Measurements from ENCODE around the gene DLL4.

The DLL4 gene

GRCh38 chr15:40955930-40956540 lies 26.9 kb downstream of the DLL4 start:
- no peak for DNase-seq
- ChIA-PET POLR2A (no interaction called here), CTCF (interaction anchor here (1.8 kb wide), 1 partner anchor 14 kb away, joined by 5 read pairs; no protein-coding TSS in a partner anchor)
- Histone ChIP-seq H3K4me1 (ENCODE audit: control extremely low read depth in 1 of 4, control insufficient read depth in 4 of 4, insufficient read depth in 4 of 4, low read length in 3 of 4) (peaks cover 0 to 30% (median 28%) of the 10 kb centered on the region in 4 experiments), H3K27ac (ENCODE audit: insufficient read depth in 1 of 2, low read depth in 1 of 2, low read length in 2 of 2, poor library complexity in 1 of 2, severe bottlenecking in 2 of 2) (no peak overlapping the region), H3K27me3 (replicated peaks in 2 of 5; ENCODE audit: control insufficient read depth in 4 of 5, insufficient read depth in 5 of 5, low read length in 4 of 5) (peaks cover 0 to 8% (median 0%) of the 10 kb centered on the region in 5 experiments), H3K9me3 (ENCODE audit: control extremely low read depth in 1 of 5, control insufficient read depth in 4 of 5, insufficient read depth in 2 of 5, low read depth in 1 of 5, low read length in 4 of 5) (no peaks in the 10 kb centered on the region), H3K4me3 (ENCODE audit: control insufficient read depth in 1 of 7, extremely low read depth in 1 of 7, insufficient read depth in 4 of 7, low read depth in 2 of 7, low read length in 6 of 7) (no peak overlapping the region), H3K36me3 (ENCODE audit: control insufficient read depth in 4 of 4, insufficient read depth in 4 of 4, low read length in 3 of 4) (no peaks in the 10 kb centered on the region)
- WGBS (ENCODE audit: insufficient coverage) = 88% methylated on average over 1 of the region's 3 CpGs

- Histone ChIP-seq H3K36me3 (ENCODE audit: control insufficient read depth in 4 of 4, insufficient read depth in 4 of 4, low read length in 3 of 4) (no peaks in the 10 kb centered on the region), H3K9me3 (ENCODE audit: control extremely low read depth in 1 of 5, control insufficient read depth in 4 of 5, insufficient read depth in 2 of 5, low read depth in 1 of 5, low read length in 4 of 5) (no peaks in the 10 kb centered on the region), H3K4me1 (ENCODE audit: control extremely low read depth in 1 of 4, control insufficient read depth in 4 of 4, insufficient read depth in 4 of 4, low read length in 3 of 4) (peaks cover 0 to 30% (median 28%) of the 10 kb centered on the region in 4 experiments), H3K27ac (ENCODE audit: insufficient read depth in 1 of 2, low read depth in 1 of 2, low read length in 2 of 2, poor library complexity in 1 of 2, severe bottlenecking in 2 of 2) (no peak overlapping the region), H3K27me3 (replicated peaks in 2 of 5; ENCODE audit: control insufficient read depth in 4 of 5, insufficient read depth in 5 of 5, low read length in 4 of 5) (peaks cover 0 to 8% (median 0%) of the 10 kb centered on the region in 5 experiments), H3K4me3 (ENCODE audit: control insufficient read depth in 1 of 7, extremely low read depth in 1 of 7, insufficient read depth in 4 of 7, low read depth in 2 of 7, low read length in 6 of 7) (no peak overlapping the region)
- 94% methylated on average over 3 of the region's 3 CpGs for WGBS (ENCODE audit: insufficient coverage)
- POLR2A ChIA-PET = no interaction called here
- no peak for DNase-seq
- CTCF ChIA-PET = interaction anchor here (1.8 kb wide), 1 partner anchor 14 kb away, joined by 5 read pairs; no protein-coding TSS in a partner anchor
Observed at GRCh38 chr15:40956541-40956982, 27.4 kb downstream of the DLL4 start.

GRCh38 chr15:40957041-40957555 lies 28.0 kb downstream of the DLL4 start:
- ChIA-PET CTCF (interaction anchor here (1.3 to 1.8 kb wide), 4 partner anchors 12 to 46 kb away, joined by 4 to 7 read pairs (median 5); no protein-coding TSS in a partner anchor), POLR2A (no interaction called here)
- Histone ChIP-seq H3K4me3 (ENCODE audit: control insufficient read depth in 1 of 7, extremely low read depth in 1 of 7, insufficient read depth in 4 of 7, low read depth in 2 of 7, low read length in 6 of 7) (no peak overlapping the region), H3K27me3 (replicated peaks in 2 of 5; ENCODE audit: control insufficient read depth in 4 of 5, insufficient read depth in 5 of 5, low read length in 4 of 5) (peaks cover 0 to 8% (median 0%) of the 10 kb centered on the region in 5 experiments), H3K4me1 (ENCODE audit: control extremely low read depth in 1 of 4, control insufficient read depth in 4 of 4, insufficient read depth in 4 of 4, low read length in 3 of 4) (peaks cover 0 to 30% (median 28%) of the 10 kb centered on the region in 4 experiments), H3K27ac (ENCODE audit: insufficient read depth in 1 of 2, low read depth in 1 of 2, low read length in 2 of 2, poor library complexity in 1 of 2, severe bottlenecking in 2 of 2) (no peak overlapping the region), H3K9me3 (ENCODE audit: control extremely low read depth in 1 of 5, control insufficient read depth in 4 of 5, insufficient read depth in 2 of 5, low read depth in 1 of 5, low read length in 4 of 5) (no peaks in the 10 kb centered on the region), H3K36me3 (ENCODE audit: control insufficient read depth in 4 of 4, insufficient read depth in 4 of 4, low read length in 3 of 4) (no peaks in the 10 kb centered on the region)
- WGBS (ENCODE audit: insufficient coverage) = 95% methylated on average over 2 of the region's 4 CpGs
- no peak for DNase-seq

GRCh38 chr15:40957581-40958051 lies 28.5 kb downstream of the DLL4 start:
- POLR2A ChIA-PET = no interaction called here
- Histone ChIP-seq H3K9me3 (ENCODE audit: control extremely low read depth in 1 of 5, control insufficient read depth in 4 of 5, insufficient read depth in 2 of 5, low read depth in 1 of 5, low read length in 4 of 5) (no peaks in the 10 kb centered on the region), H3K4me3 (ENCODE audit: control insufficient read depth in 1 of 7, extremely low read depth in 1 of 7, insufficient read depth in 4 of 7, low read depth in 2 of 7, low read length in 6 of 7) (no peak overlapping the region), H3K4me1 (ENCODE audit: control extremely low read depth in 1 of 4, control insufficient read depth in 4 of 4, insufficient read depth in 4 of 4, low read length in 3 of 4) (peaks cover 0 to 25% (median 24%) of the 10 kb centered on the region in 4 experiments), H3K27ac (ENCODE audit: insufficient read depth in 1 of 2, low read depth in 1 of 2, low read length in 2 of 2, poor library complexity in 1 of 2, severe bottlenecking in 2 of 2) (no peak overlapping the region), H3K27me3 (replicated peaks in 2 of 5; ENCODE audit: control insufficient read depth in 4 of 5, insufficient read depth in 5 of 5, low read length in 4 of 5) (peaks cover 0 to 7% (median 0%) of the 10 kb centered on the region in 5 experiments), H3K36me3 (ENCODE audit: control insufficient read depth in 4 of 4, insufficient read depth in 4 of 4, low read length in 3 of 4) (no peaks in the 10 kb centered on the region)
- DNase-seq = no peak
- WGBS (ENCODE audit: insufficient coverage) = 98% methylated on average over 7 of the region's 9 CpGs
- CTCF ChIA-PET = interaction anchor here (1.3 to 2.2 kb wide), 4 partner anchors 11 to 64 kb away, joined by 4 to 7 read pairs (median 6); no protein-coding TSS in a partner anchor

- ChIA-PET CTCF (interaction anchor here (1.3 to 2.2 kb wide), 4 partner anchors 11 to 64 kb away, joined by 4 to 7 read pairs (median 6); no protein-coding TSS in a partner anchor), POLR2A (no interaction called here)
- peaks cover 0 to 21% (median 19%) of the 10 kb centered on the region in 4 experiments for H3K4me1 ChIP-seq (ENCODE audit: control extremely low read depth in 1 of 4, control insufficient read depth in 4 of 4, insufficient read depth in 4 of 4, low read length in 3 of 4)
- no peak for DNase-seq
- H3K9me3 ChIP-seq (ENCODE audit: control extremely low read depth in 1 of 5, control insufficient read depth in 4 of 5, insufficient read depth in 2 of 5, low read depth in 1 of 5, low read length in 4 of 5) = no peaks in the 10 kb centered on the region
- peaks cover 0 to 7% (median 0%) of the 10 kb centered on the region in 5 experiments for H3K27me3 ChIP-seq (replicated peaks in 2 of 5; ENCODE audit: control insufficient read depth in 4 of 5, insufficient read depth in 5 of 5, low read length in 4 of 5)
- no peak overlapping the region for H3K4me3 ChIP-seq (ENCODE audit: control insufficient read depth in 1 of 7, extremely low read depth in 1 of 7, insufficient read depth in 4 of 7, low read depth in 2 of 7, low read length in 6 of 7)
- no peaks in the 10 kb centered on the region for H3K36me3 ChIP-seq (ENCODE audit: control insufficient read depth in 4 of 4, insufficient read depth in 4 of 4, low read length in 3 of 4)
- WGBS (ENCODE audit: insufficient coverage) = 84% methylated on average over 2 of the region's 6 CpGs
- no peak overlapping the region for H3K27ac ChIP-seq (ENCODE audit: insufficient read depth in 1 of 2, low read depth in 1 of 2, low read length in 2 of 2, poor library complexity in 1 of 2, severe bottlenecking in 2 of 2)
Observed at GRCh38 chr15:40958146-40958545, 29.0 kb downstream of the DLL4 start.

GRCh38 chr15:40958723-40959122 lies 29.6 kb downstream of the DLL4 start:
- Histone ChIP-seq H3K9me3 (ENCODE audit: control extremely low read depth in 1 of 5, control insufficient read depth in 4 of 5, insufficient read depth in 2 of 5, low read depth in 1 of 5, low read length in 4 of 5) (no peaks in the 10 kb centered on the region), H3K4me3 (ENCODE audit: control insufficient read depth in 1 of 7, extremely low read depth in 1 of 7, insufficient read depth in 4 of 7, low read depth in 2 of 7, low read length in 6 of 7) (no peak overlapping the region), H3K27ac (ENCODE audit: insufficient read depth in 1 of 2, low read depth in 1 of 2, low read length in 2 of 2, poor library complexity in 1 of 2, severe bottlenecking in 2 of 2) (no peak overlapping the region), H3K27me3 (replicated peaks in 2 of 5; ENCODE audit: control insufficient read depth in 4 of 5, insufficient read depth in 5 of 5, low read length in 4 of 5) (peaks cover 0 to 7% (median 0%) of the 10 kb centered on the region in 5 experiments), H3K36me3 (ENCODE audit: control insufficient read depth in 4 of 4, insufficient read depth in 4 of 4, low read length in 3 of 4) (no peaks in the 10 kb centered on the region), H3K4me1 (ENCODE audit: control extremely low read depth in 1 of 4, control insufficient read depth in 4 of 4, insufficient read depth in 4 of 4, low read length in 3 of 4) (peaks cover 0 to 16% (median 13%) of the 10 kb centered on the region in 4 experiments)
- POLR2A ChIA-PET = no interaction called here
- WGBS (ENCODE audit: insufficient coverage) = 85% methylated on average over 7 of the region's 8 CpGs
- CTCF ChIA-PET = interaction anchor here (1.5 to 2.2 kb wide), 3 partner anchors 17 to 63 kb away, joined by 5 to 7 read pairs (median 6); no protein-coding TSS in a partner anchor
- DNase-seq = no peak

Measured in common myeloid progenitor, CD34-positive (primary cell).